Prostate gland (tissue), 2 donors: ENCODE results near the gene GALNT6. TPM values are rescaled to one million over a fixed set of nuclear protein-coding genes. Genes with fewer than 3 reads are reported as not detected.

ENCODE experiments used
- DNase-seq: peaks from one replicate; pipeline ENCODE4 v3.0.0-alpha.2; 2019; ENCODE audit warnings: low spot score
- H3K27ac ChIP-seq, 2 donors: fragments of 200-600 bp; sonication (generic); 2 replicates each; pipeline ENCODE4 v1.5.1; 2017 to 2019
- H3K27me3 ChIP-seq: fragments of 200-600 bp; sonication (generic); replicated peaks from 2 replicates; pipeline ENCODE4 v1.5.1; 2019; ENCODE audit not compliant: insufficient read depth
- H3K36me3 ChIP-seq, 2 donors: fragments of 200-600 bp; sonication (generic); 1 replicate in 1 of 2; 2 replicates in 1 of 2; pipeline versions ENCODE4 v1.5.1 to v1.8.1; 2017 to 2019
- H3K4me1 ChIP-seq: fragments of 200-600 bp; sonication (generic); replicated peaks from 2 replicates; pipeline ENCODE4 v1.5.1; 2019
- H3K4me3 ChIP-seq, 2 donors: fragments of 200-600 bp; sonication (generic); 2 replicates each; pipeline ENCODE4 v1.5.1; 2017 to 2019
- H3K9me3 ChIP-seq: fragments of 200-600 bp; sonication (generic); 2 replicates; pipeline ENCODE4 v1.5.1; 2017
- POLR2A ChIP-seq: fragments of 450-650 bp; IDR thresholded peaks from one replicate; pipeline ENCODE4 v1.6.1; 2016; ENCODE audit warnings: antibody characterized with exemption, mild to moderate bottlenecking
- POLR2AphosphoS5 ChIP-seq: sonication (generic); formaldehyde crosslinking; IDR thresholded peaks from one replicate; pipeline ENCODE4 v1.6.1; 2017; ENCODE audit warnings: antibody characterized with exemption
- WGBS: methylation state at CpG from one replicate; pipeline ENCODE4 v1.1.5; 2018; 5-methylcytosine and 5-hydroxymethylcytosine counted together
- intact Hi-C: fragments of 100-400 bp; cut with DNase I; formaldehyde crosslinking; loops from one replicate; pipeline ENCODE4 v1.14.2; 2022
- total RNA-seq, 2 donors: library from RNA; depleted of rRNA; stranded (reverse); fragments of >200 nt; gene quantifications; one replicate each; pipeline ENCODE4 v1.1.0, GENCODE V29; 2016
- TF ChIP-seq, protein P1 (sequence below), 4 experiments: fragments of 200-600 bp in 2 of 4; fragments of 450-650 bp in 2 of 4; sonication (generic) in 2 of 4; IDR thresholded peaks; 1 replicate in 3 of 4; 2 replicates in 1 of 4; pipeline ENCODE4 v1.5.1; 2016 to 2019; ENCODE audit warnings: antibody characterized with exemption in 4 of 4, mild to moderate bottlenecking in 2 of 4, moderate library complexity in 2 of 4

Gene GALNT6
- total RNA-seq, 2 donors from 2014 or later = 1.1 to 4.6 TPM

- Histone ChIP-seq H3K36me3 (no peaks in the 10 kb centered on the region), H3K9me3 (no peaks in the 10 kb centered on the region), H3K27ac (no peak overlapping the region), H3K27me3 (no peaks in the 10 kb centered on the region), H3K4me1 (no peaks in the 10 kb centered on the region), H3K4me3 (no peak overlapping the region)
- intact Hi-C loops = no loop called here
- no peak for DNase-seq
- 88% methylated on average over 11 of the region's 11 CpGs for WGBS
- TF ChIP-seq POLR2A (no peak), POLR2AphosphoS5 (no peak)
- TF ChIP-seq, protein P1, sequence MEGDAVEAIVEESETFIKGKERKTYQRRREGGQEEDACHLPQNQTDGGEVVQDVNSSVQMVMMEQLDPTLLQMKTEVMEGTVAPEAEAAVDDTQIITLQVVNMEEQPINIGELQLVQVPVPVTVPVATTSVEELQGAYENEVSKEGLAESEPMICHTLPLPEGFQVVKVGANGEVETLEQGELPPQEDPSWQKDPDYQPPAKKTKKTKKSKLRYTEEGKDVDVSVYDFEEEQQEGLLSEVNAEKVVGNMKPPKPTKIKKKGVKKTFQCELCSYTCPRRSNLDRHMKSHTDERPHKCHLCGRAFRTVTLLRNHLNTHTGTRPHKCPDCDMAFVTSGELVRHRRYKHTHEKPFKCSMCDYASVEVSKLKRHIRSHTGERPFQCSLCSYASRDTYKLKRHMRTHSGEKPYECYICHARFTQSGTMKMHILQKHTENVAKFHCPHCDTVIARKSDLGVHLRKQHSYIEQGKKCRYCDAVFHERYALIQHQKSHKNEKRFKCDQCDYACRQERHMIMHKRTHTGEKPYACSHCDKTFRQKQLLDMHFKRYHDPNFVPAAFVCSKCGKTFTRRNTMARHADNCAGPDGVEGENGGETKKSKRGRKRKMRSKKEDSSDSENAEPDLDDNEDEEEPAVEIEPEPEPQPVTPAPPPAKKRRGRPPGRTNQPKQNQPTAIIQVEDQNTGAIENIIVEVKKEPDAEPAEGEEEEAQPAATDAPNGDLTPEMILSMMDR (IDR thresholded peaks at IDR 0.05) = no peak
Observed at GRCh38 chr12:51377099-51377984, 13.9 kb downstream of the GALNT6 start.

- intact Hi-C loops = no loop called here
- Histone ChIP-seq H3K9me3 (no peaks in the 10 kb centered on the region), H3K27me3 (no peaks in the 10 kb centered on the region), H3K4me1 (no peaks in the 10 kb centered on the region), H3K27ac (no peak overlapping the region), H3K4me3 (no peak overlapping the region), H3K36me3 (no peaks in the 10 kb centered on the region)
- no peak for DNase-seq
- WGBS = 67% methylated on average over 5 of the region's 5 CpGs
- TF ChIP-seq POLR2AphosphoS5 = no peak
- TF ChIP-seq POLR2A = no peak
- TF ChIP-seq, protein P1 (IDR thresholded peaks at IDR 0.05) = no peak
Observed at GRCh38 chr12:51374856-51375255, 16.4 kb downstream of the GALNT6 start.

DNA sequence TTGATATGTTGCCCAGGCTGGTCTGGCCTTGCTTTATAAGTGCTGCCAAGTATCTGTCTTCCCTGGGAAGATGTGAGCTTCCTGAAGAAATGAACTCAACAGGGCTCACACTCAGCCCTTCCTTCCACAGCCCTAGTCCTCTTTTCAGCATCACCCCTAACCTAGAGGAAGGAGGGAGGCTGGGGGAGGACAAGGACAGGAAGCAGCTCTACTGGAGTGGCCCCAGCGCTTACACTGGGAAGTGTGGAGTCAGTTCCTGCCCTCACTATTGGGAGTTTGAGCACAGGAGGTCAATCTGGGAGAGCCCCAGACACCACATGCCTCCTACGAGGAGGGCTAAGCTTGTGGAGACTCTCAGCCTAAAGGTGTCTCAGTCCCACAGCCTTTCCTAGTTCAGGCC lies 16.8 kb downstream of the GALNT6 start:
- H3K27ac ChIP-seq = no peak overlapping the region
- DNase-seq = no peak
- intact Hi-C loops = no loop called here
- TF ChIP-seq, protein P1 (IDR thresholded peaks at IDR 0.05) = no peak
- no peak for TF ChIP-seq POLR2AphosphoS5
- TF ChIP-seq POLR2A = no peak
- no peaks in the 10 kb centered on the region for H3K9me3 ChIP-seq
- WGBS = 82% methylated on average over 2 of the region's 2 CpGs
- no peaks in the 10 kb centered on the region for H3K4me1 ChIP-seq
- no peaks in the 10 kb centered on the region for H3K36me3 ChIP-seq
- no peak overlapping the region for H3K4me3 ChIP-seq
- no peaks in the 10 kb centered on the region for H3K27me3 ChIP-seq

DNA sequence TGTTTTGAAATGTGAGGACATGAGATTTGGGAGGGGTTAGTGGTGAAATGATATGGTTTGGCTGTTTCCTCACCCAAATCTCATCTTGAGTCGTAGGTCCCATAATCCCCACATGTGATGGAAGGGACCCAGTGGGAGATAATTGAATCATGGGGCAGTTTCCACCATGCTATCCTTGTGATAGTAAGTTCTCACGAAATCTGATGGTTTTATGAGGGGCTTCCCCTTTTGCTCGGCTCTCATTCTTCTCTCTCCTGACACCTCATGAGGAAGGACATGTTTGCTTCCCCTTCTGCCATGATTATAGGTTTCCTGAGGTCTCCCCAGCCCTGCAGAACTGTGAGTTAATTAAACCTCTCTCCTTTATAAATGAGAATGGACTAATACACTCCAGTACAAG lies 18.0 kb downstream of the GALNT6 start:
- Histone ChIP-seq H3K4me3 (no peak overlapping the region), H3K27ac (no peak overlapping the region), H3K9me3 (no peaks in the 10 kb centered on the region), H3K27me3 (no peaks in the 10 kb centered on the region), H3K36me3 (no peaks in the 10 kb centered on the region), H3K4me1 (no peaks in the 10 kb centered on the region)
- DNase-seq = no peak
- TF ChIP-seq, protein P1 (IDR thresholded peaks at IDR 0.05) = no peak
- no peak for TF ChIP-seq POLR2A
- TF ChIP-seq POLR2AphosphoS5 = no peak
- 81% methylated on average over 3 of the region's 3 CpGs for WGBS
- intact Hi-C loops = no loop called here

GRCh38 chr12:51372021-51372420 lies 19.2 kb downstream of the GALNT6 start:
- Histone ChIP-seq H3K9me3 (no peaks in the 10 kb centered on the region), H3K27me3 (no peaks in the 10 kb centered on the region), H3K4me1 (no peaks in the 10 kb centered on the region), H3K4me3 (no peak overlapping the region), H3K27ac (peak overlapping the region; percentile 0 to 42), H3K36me3 (no peaks in the 10 kb centered on the region)
- 84% methylated on average over 2 of the region's 2 CpGs for WGBS
- intact Hi-C loops = no loop called here
- no peak for DNase-seq
- TF ChIP-seq POLR2A (no peak), POLR2AphosphoS5 (no peak)
- TF ChIP-seq, protein P1 (IDR thresholded peaks at IDR 0.05) = no peak
